Subcutaneous abdominal adipose tissue (tissue), 5 donors: ENCODE measurements around the gene HOXB4.
A peak's percentile ranks its signal among the peaks of the same experiment; 100 is the strongest.

Experiments used
- H3K27ac ChIP-seq: one replicate; pipeline ENCODE4 v1.7.0; 2013; ENCODE audit warnings: low read depth, mild to moderate bottlenecking, inconsistent platforms, low read length, moderate library complexity
- H3K27me3 ChIP-seq, 5 donors: one replicate each; pipeline ENCODE4 v1.7.0; 2013; ENCODE audit warnings: low read length in 5 of 5, inconsistent platforms in 1 of 5; ENCODE audit not compliant: control insufficient read depth in 5 of 5, insufficient read depth in 4 of 5
- H3K36me3 ChIP-seq, 5 donors: one replicate each; pipeline ENCODE4 v1.7.0; 2013; ENCODE audit warnings: low read length in 5 of 5; ENCODE audit not compliant: control insufficient read depth in 5 of 5, insufficient read depth in 5 of 5
- H3K4me1 ChIP-seq, 5 donors: one replicate each; pipeline ENCODE4 v1.7.0; 2013; ENCODE audit warnings: low read length in 5 of 5, mild to moderate bottlenecking in 3 of 5, moderate library complexity in 1 of 5; ENCODE audit not compliant: control insufficient read depth in 5 of 5, insufficient read depth in 5 of 5
- H3K4me3 ChIP-seq, 5 donors: one replicate each; pipeline ENCODE4 v1.7.0; 2013; ENCODE audit warnings: low read length in 5 of 5, low read depth in 1 of 5
- H3K9ac ChIP-seq, 5 donors: one replicate each; pipeline ENCODE4 v1.7.0; 2013; ENCODE audit warnings: low read length in 5 of 5, mild to moderate bottlenecking in 4 of 5, moderate library complexity in 3 of 5
- H3K9me3 ChIP-seq, 5 donors: one replicate each; pipeline ENCODE4 v1.7.0; 2013; ENCODE audit warnings: low read length in 5 of 5; ENCODE audit not compliant: control insufficient read depth in 5 of 5
- donor health status: healthy.
- donor health status: healthy.
- donor health status: healthy.
- donor health status: healthy.
- donor health status: healthy.

The HOXB4 gene

GRCh38 chr17:48554412-48555257 is 23.5 kb downstream of the HOXB4 start:
- H3K9me3 ChIP-seq = no peaks in the 10 kb centered on the region
- H3K27me3 ChIP-seq = no peaks in the 10 kb centered on the region
- peak overlapping the region in 3 of 5 donors; percentile 30 to 65 (median 52) for H3K9ac ChIP-seq
- H3K27ac ChIP-seq = peak overlapping the region; percentile 79
- peaks cover 0 to 27% (median 20%) of the 10 kb centered on the region in 5 donors for H3K36me3 ChIP-seq
- H3K4me1 ChIP-seq = peaks cover 16 to 70% (median 59%) of the 10 kb centered on the region in 5 donors
- H3K4me3 ChIP-seq = peak overlapping the region; percentile 6 to 63 (median 48)

GRCh38 chr17:48553826-48554225 is 24.3 kb downstream of the HOXB4 start:
- Histone ChIP-seq H3K27me3 (no peaks in the 10 kb centered on the region), H3K4me1 (peaks cover 14 to 67% (median 54%) of the 10 kb centered on the region in 5 donors), H3K9me3 (no peaks in the 10 kb centered on the region), H3K27ac (peak overlapping the region; percentile 79), H3K4me3 (peak overlapping the region in 3 of 5 donors; percentile 6 to 48 (median 22)), H3K9ac (peak overlapping the region in 1 of 5 donors; percentile 52), H3K36me3 (peaks cover 0 to 29% (median 23%) of the 10 kb centered on the region in 5 donors)

- H3K27me3 ChIP-seq = no peaks in the 10 kb centered on the region
- peak overlapping the region in 2 of 5 donors; percentile 19 to 40 for H3K9ac ChIP-seq
- H3K9me3 ChIP-seq = no peaks in the 10 kb centered on the region
- H3K4me1 ChIP-seq = peaks cover 14 to 65% (median 55%) of the 10 kb centered on the region in 5 donors
- H3K4me3 ChIP-seq = peak overlapping the region in 2 of 5 donors; percentile 22 to 53
- peak overlapping the region; percentile 79 for H3K27ac ChIP-seq
- peaks cover 0 to 29% (median 23%) of the 10 kb centered on the region in 5 donors for H3K36me3 ChIP-seq
These were observed 25.0 kb downstream of the HOXB4 start for GRCh38 chr17:48553190-48553547.

- peaks cover 0 to 29% (median 23%) of the 10 kb centered on the region in 5 donors for H3K36me3 ChIP-seq
- H3K4me1 ChIP-seq = peaks cover 15 to 67% (median 55%) of the 10 kb centered on the region in 5 donors
- H3K9me3 ChIP-seq = no peaks in the 10 kb centered on the region
- peak overlapping the region in 3 of 5 donors; percentile 19 to 47 (median 40) for H3K9ac ChIP-seq
- H3K4me3 ChIP-seq = peak overlapping the region in 2 of 5 donors; percentile 22 to 53
- H3K27me3 ChIP-seq = no peaks in the 10 kb centered on the region
- H3K27ac ChIP-seq = peak overlapping the region; percentile 79
These were observed 25.5 kb downstream of the HOXB4 start for GRCh38 chr17:48552466-48553189.

- Histone ChIP-seq H3K9ac (no peak overlapping the region), H3K4me1 (peaks cover 12 to 67% (median 54%) of the 10 kb centered on the region in 5 donors), H3K36me3 (peaks cover 0 to 29% (median 23%) of the 10 kb centered on the region in 5 donors), H3K27ac (peak overlapping the region; percentile 67), H3K27me3 (no peaks in the 10 kb centered on the region), H3K4me3 (no peak overlapping the region), H3K9me3 (no peaks in the 10 kb centered on the region)
These were observed 26.3 kb downstream of the HOXB4 start for GRCh38 chr17:48551596-48552465.

- H3K27me3 ChIP-seq = no peaks in the 10 kb centered on the region
- no peak overlapping the region for H3K27ac ChIP-seq
- peaks cover 13 to 66% (median 56%) of the 10 kb centered on the region in 5 donors for H3K4me1 ChIP-seq
- H3K9ac ChIP-seq = no peak overlapping the region
- H3K4me3 ChIP-seq = no peak overlapping the region
- H3K36me3 ChIP-seq = peaks cover 0 to 29% (median 23%) of the 10 kb centered on the region in 5 donors
- no peaks in the 10 kb centered on the region for H3K9me3 ChIP-seq
These were observed 27.0 kb downstream of the HOXB4 start for GRCh38 chr17:48551214-48551555.

GRCh38 chr17:48550502-48551213 is 27.5 kb downstream of the HOXB4 start:
- H3K9me3 ChIP-seq = no peaks in the 10 kb centered on the region
- H3K4me3 ChIP-seq = no peak overlapping the region
- H3K27ac ChIP-seq = no peak overlapping the region
- H3K4me1 ChIP-seq = peaks cover 13 to 66% (median 56%) of the 10 kb centered on the region in 5 donors
- H3K27me3 ChIP-seq = no peaks in the 10 kb centered on the region
- no peak overlapping the region for H3K9ac ChIP-seq
- H3K36me3 ChIP-seq = peaks cover 0 to 29% (median 23%) of the 10 kb centered on the region in 5 donors

GRCh38 chr17:48549914-48550501 is 28.1 kb downstream of the HOXB4 start:
- peaks cover 0 to 29% (median 23%) of the 10 kb centered on the region in 5 donors for H3K36me3 ChIP-seq
- H3K27ac ChIP-seq = no peak overlapping the region
- no peaks in the 10 kb centered on the region for H3K9me3 ChIP-seq
- H3K4me1 ChIP-seq = peaks cover 16 to 72% (median 62%) of the 10 kb centered on the region in 5 donors
- no peaks in the 10 kb centered on the region for H3K27me3 ChIP-seq
- no peak overlapping the region for H3K4me3 ChIP-seq
- H3K9ac ChIP-seq = no peak overlapping the region

GRCh38 chr17:48549281-48549630 is 28.9 kb downstream of the HOXB4 start:
- Histone ChIP-seq H3K9ac (peak overlapping the region in 1 of 5 donors; percentile 38), H3K4me3 (no peak overlapping the region), H3K9me3 (no peaks in the 10 kb centered on the region), H3K27me3 (no peaks in the 10 kb centered on the region), H3K4me1 (peaks cover 16 to 67% (median 56%) of the 10 kb centered on the region in 5 donors), H3K27ac (peak overlapping the region; percentile 95), H3K36me3 (peaks cover 0 to 26% (median 21%) of the 10 kb centered on the region in 5 donors)
